ENCODE measurements around the gene KSR1.

DNA sequence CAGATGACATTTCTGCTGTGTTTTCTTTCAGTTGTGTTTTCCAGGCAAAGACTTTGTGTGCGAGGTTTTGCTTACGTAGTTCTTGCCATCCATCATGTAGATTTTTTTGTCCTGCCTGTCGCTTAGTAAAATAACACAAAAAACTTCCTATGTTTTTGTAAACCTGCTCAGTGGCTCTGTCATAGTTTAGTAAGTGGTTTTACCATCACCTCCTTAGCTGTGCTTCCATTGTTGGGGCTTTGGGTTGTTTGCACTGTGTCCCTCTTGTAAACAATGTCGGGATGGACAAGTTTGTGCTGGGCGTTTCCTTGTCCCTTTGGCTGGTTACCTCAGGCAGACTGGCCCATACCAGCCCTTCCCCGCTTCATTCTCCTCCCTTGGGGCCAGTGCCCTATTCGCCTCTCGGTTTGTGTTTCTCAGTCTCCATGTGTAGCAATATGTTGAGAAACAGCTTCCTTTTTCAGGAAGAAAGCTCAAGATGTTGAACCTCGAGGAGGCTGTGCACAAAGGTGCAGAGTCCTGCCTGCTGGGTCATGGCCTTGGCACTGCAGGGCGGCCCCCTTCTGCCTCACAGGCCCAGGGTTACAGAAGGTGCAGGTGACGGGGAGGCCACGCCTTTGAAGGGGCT is 74.6 kb downstream of the KSR1 start:
- TF ChIP-seq, protein P1, sequence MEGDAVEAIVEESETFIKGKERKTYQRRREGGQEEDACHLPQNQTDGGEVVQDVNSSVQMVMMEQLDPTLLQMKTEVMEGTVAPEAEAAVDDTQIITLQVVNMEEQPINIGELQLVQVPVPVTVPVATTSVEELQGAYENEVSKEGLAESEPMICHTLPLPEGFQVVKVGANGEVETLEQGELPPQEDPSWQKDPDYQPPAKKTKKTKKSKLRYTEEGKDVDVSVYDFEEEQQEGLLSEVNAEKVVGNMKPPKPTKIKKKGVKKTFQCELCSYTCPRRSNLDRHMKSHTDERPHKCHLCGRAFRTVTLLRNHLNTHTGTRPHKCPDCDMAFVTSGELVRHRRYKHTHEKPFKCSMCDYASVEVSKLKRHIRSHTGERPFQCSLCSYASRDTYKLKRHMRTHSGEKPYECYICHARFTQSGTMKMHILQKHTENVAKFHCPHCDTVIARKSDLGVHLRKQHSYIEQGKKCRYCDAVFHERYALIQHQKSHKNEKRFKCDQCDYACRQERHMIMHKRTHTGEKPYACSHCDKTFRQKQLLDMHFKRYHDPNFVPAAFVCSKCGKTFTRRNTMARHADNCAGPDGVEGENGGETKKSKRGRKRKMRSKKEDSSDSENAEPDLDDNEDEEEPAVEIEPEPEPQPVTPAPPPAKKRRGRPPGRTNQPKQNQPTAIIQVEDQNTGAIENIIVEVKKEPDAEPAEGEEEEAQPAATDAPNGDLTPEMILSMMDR (IDR thresholded peaks at IDR 0.05): no peak
- TF ChIP-seq POLR2A (IDR thresholded peaks at IDR 0.05): no peak
